HG02610 (cell line): Measurements from ENCODE around the gene SPEF2.

Experiments
- ATAC-seq: cut with Tn5 transposase; IDR thresholded peaks from one replicate; pipeline ENCODE4 v1.9.1; 2021; ENCODE audit warnings: mild to moderate bottlenecking, moderate library complexity; ENCODE audit not compliant: unreplicated experiment

The SPEF2 gene

GRCh38 chr5:35617435-35618303 is at the start of gene SPEF2:
Gene SPEF2 (plus strand): TSS chr5:35617863. CDS start chr5:35617998, 135 bp downstream.
- ATAC-seq: peak; percentile 95

DNA sequence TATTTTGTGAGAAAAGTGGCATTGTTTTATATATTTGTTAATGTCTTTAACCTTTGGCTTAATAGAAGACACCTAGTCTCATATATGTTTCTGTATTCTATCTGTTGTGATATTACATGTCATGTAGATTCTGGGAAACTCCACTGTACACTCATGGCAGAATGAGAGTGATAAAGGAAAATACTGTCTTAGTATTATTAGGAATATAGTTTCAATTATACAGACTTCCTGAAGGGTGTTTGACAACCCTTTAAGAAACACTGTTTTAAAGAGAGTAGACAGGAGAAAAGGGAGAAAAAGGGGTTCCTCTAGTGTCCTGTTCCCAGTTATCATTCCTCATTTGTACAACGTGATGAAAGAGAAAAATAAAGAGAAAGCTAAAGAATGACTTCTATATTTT is 42.1 kb upstream of the SPEF2 start:
- ATAC-seq: no peak

DNA sequence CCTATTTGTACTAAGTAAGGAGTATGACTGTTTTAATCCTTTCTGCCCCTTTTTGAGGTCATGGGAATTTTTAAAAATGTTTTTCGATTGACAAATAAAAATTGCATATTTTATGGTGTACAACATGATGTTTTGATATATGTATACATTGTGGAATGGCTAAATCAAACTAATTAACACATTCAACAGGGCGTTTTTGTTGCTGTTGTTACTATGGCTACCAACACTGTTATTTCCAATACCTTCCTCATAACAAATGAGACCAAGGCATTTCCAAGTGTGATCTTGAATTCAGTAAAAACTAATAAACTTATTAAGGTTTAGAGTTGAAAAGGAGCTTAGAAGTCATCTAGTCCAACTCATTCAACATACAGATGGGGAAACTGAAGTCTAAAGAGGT is 30.2 kb upstream of the SPEF2 start:
- no peak for ATAC-seq

- ATAC-seq: no peak
Measured at GRCh38 chr5:35593338-35593737, 24.3 kb upstream of the SPEF2 start.

DNA sequence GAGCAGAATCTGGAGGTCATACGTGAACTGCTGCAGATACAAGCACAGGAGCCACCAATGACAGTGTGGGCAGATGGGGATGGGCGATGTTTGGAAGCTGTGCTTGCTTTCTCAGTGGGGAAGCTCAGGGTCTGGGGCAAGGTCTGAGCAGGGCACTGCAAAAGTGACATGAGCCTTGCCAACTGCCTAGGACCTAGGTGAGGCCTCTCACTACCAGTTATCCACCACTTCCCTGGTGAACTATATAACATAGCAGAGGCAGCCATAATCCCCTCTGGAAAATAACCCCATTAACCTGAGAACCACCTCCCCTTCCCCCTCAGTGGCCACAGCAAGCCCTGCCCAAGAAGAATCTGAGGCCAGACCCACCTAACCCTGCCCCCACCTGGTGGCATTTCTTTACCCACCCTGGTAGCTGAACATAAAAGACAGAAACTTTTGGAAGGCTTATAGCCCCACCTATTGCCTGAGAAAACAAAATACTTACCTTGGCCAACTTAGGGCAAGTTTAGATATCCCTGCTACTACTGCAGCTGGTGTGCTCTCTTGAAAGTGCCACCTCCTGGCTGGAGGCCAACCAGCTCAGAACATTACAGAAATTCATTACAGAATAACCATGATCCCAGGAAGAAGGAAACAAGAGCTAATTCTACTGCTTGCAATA is 18.8 kb upstream of the SPEF2 start:
- ATAC-seq: no peak

DNA sequence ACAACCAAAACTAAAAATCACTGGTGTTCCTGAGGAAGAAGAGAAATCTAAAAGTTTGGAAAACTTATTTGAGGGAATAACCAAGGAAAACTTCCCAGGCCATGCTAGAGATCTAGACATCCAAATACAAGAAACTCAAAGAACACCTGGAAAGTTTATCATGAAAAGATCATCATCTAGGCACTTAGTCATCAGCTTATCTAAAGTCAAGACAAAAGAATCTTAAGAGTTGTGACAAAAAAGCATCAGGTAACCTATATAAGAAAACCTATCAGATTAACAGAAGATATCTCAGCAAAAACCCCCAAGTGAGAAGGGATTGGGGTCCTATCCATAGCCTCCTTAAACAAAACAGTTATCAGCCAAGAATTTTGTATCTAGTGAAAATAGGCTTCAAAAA is 17.1 kb upstream of the SPEF2 start:
- ATAC-seq: no peak

GRCh38 chr5:35608881-35609779 is 8.5 kb upstream of the SPEF2 start:
- ATAC-seq: no peak

DNA sequence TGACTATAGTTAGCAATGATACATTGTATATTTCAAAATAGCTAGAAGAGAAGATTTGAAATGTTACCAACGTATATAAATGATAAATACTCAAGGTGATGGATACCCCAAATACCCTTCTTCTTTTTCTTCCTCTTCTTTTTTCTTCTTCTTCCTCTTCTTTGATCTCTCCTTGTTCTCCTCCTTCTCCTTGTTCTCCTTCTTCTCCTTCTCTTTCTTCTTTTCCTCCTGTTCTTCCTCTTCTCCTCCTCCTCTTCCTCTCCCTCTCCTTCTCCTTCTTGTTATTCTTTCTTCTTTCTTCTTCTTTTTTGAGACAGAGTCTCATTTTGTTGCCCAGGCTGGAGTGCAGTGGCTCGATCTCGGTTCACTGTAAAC is 616 bp upstream of the SPEF2 start:
- ATAC-seq: no peak

GRCh38 chr5:35618304-35618636 is 607 bp downstream of the SPEF2 start:
- ATAC-seq: no peak

DNA sequence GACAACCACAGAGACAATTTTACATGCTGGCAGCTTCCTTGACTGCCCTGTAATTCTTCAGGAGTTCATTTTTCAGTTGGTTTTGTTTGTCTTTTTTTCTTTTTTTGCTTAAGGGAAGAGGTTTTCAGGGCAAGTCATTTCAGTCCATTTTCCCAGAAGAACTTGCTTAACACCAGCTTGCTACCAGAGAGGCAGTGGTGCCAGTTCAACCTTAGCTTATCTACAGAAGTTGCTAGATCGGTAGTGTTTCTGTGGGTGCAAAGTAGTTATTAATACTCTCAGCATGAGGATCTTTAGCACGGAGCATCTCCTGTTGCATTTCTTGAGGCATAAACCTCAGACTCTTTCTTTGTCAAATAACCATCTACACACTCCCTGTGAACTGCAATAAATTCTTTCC is 1.1 kb downstream of the SPEF2 start:
- ATAC-seq: no peak

- no peak for ATAC-seq
Measured at GRCh38 chr5:35622974-35623373, 5.3 kb downstream of the SPEF2 start.

- no peak for ATAC-seq
Measured at GRCh38 chr5:35623991-35624390, 6.3 kb downstream of the SPEF2 start.

GRCh38 chr5:35626108-35626507 is 8.4 kb downstream of the SPEF2 start:
- no peak for ATAC-seq

DNA sequence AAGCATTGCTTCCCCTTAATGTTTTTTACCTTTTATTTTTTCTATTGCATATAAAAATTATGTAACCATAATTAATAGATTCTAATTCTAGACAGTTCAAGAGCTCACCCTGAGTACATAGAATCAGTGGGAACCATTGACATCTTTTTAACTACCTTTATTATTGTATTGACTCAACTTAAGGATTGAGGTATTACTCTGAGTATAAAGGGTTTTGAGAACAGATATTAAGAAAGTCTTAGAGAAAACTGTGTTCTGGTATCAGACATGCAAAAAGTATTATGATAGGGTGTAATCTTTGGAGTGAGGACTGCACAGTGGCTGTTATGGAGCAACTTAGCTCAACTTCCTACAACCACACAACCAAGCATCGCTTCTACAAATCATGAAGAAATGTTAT is 8.9 kb downstream of the SPEF2 start:
- ATAC-seq: no peak

- no peak for ATAC-seq
Measured at GRCh38 chr5:35634326-35634725, 16.7 kb downstream of the SPEF2 start.

GRCh38 chr5:35640623-35641022 is 23.0 kb downstream of the SPEF2 start:
- ATAC-seq: no peak

- no peak for ATAC-seq
Measured at GRCh38 chr5:35644543-35644942, 26.9 kb downstream of the SPEF2 start.

GRCh38 chr5:35647128-35647527 is 29.5 kb downstream of the SPEF2 start:
- ATAC-seq: no peak

DNA sequence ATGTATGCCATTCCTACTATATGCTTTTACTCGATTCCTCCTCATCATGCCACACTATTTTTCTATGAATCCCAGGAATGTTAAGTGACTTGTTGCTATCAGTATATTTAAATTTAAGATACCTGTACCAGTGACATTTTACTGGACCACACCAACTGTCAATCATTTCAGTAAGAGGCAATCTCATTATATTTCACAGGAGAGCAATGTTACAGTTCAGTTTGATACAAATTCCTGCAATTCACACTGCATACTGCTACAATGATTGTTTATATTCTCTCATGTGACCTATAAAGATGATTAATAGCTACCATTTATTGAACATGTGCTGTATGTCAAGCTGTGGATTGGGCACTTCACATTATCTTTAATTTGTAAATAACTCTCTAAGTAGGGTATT is 30.0 kb downstream of the SPEF2 start:
- no peak for ATAC-seq

GRCh38 chr5:35651002-35651756 is 33.5 kb downstream of the SPEF2 start:
- no peak for ATAC-seq

GRCh38 chr5:35656721-35657120 is 39.1 kb downstream of the SPEF2 start:
- no peak for ATAC-seq
